Mesothelial cell of epicardium (in vitro differentiated cells): ENCODE results near the gene SETDB1. TPM values are rescaled to one million over a fixed set of nuclear protein-coding genes. Genes with fewer than 3 reads are reported as not detected.

ENCODE experiments used
- DNase-seq, 2 experiments: peaks; one replicate each; pipeline ENCODE4 v3.0.0; 2021; ENCODE audit warnings: low spot score in 2 of 2; ENCODE audit not compliant: unreplicated experiment in 2 of 2
- H3K27ac Mint-ChIP-seq: 2 replicates; pipeline ENCODE4 v1.8.0; 2021; ENCODE audit warnings: mixed read lengths
- H3K27me3 Mint-ChIP-seq: 2 replicates; pipeline ENCODE4 v1.8.0; 2021; ENCODE audit warnings: low read depth, mixed read lengths
- H3K36me3 Mint-ChIP-seq: 2 replicates; pipeline ENCODE4 v1.8.0; 2021; ENCODE audit warnings: mixed read lengths
- H3K4me1 Mint-ChIP-seq: 2 replicates; pipeline ENCODE4 v1.8.0; 2021; ENCODE audit warnings: mixed read lengths
- H3K4me3 Mint-ChIP-seq: 2 replicates; pipeline ENCODE4 v1.8.0; 2021; ENCODE audit warnings: mild to moderate bottlenecking, moderate library complexity, mixed read lengths
- H3K9me3 Mint-ChIP-seq: 2 replicates; pipeline ENCODE4 v1.8.0; 2021; ENCODE audit warnings: mixed read lengths
- total RNA-seq: library from RNA; stranded (reverse); gene quantifications from 3 replicates; pipeline ENCODE4 v1.2.1, GENCODE V29; 2021
- TF ChIP-seq, protein P1 (sequence below): fragments of 200-600 bp; sonication (generic); IDR thresholded peaks from one replicate; pipeline ENCODE4 v1.5.0; 2021; ENCODE audit warnings: antibody characterized with exemption; ENCODE audit not compliant: unreplicated experiment

Gene SETDB1
- total RNA-seq, 1 donor from 2014 or later: 101 TPM

DNA sequence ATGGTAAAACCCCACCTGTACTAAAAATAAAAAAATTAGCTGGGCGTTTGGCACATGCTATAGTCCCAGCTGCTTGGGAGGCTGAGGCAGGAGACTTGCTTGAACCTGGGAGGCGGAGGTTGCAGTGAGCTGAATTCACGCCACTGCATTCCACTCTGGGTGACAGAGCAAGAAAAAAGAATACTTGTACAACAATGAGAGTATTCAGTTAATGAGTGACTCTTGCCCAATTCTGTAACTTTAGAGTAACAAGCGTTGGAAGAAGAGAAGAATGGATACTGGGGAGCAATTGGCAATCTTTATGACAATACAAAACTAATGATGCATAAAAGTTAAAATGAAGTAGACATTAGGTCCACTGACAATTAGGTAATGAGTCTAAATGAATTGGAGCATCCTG, 66.5 kb downstream of the SETDB1 start:
- DNase-seq: no peak
- Mint-ChIP-seq H3K27me3 (no peaks in the 10 kb centered on the region), H3K27ac (no peak overlapping the region), H3K36me3 (no peaks in the 10 kb centered on the region), H3K9me3 (no peaks in the 10 kb centered on the region), H3K4me3 (no peak overlapping the region), H3K4me1 (no peaks in the 10 kb centered on the region)
- TF ChIP-seq, protein P1, sequence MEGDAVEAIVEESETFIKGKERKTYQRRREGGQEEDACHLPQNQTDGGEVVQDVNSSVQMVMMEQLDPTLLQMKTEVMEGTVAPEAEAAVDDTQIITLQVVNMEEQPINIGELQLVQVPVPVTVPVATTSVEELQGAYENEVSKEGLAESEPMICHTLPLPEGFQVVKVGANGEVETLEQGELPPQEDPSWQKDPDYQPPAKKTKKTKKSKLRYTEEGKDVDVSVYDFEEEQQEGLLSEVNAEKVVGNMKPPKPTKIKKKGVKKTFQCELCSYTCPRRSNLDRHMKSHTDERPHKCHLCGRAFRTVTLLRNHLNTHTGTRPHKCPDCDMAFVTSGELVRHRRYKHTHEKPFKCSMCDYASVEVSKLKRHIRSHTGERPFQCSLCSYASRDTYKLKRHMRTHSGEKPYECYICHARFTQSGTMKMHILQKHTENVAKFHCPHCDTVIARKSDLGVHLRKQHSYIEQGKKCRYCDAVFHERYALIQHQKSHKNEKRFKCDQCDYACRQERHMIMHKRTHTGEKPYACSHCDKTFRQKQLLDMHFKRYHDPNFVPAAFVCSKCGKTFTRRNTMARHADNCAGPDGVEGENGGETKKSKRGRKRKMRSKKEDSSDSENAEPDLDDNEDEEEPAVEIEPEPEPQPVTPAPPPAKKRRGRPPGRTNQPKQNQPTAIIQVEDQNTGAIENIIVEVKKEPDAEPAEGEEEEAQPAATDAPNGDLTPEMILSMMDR: no peak

DNA sequence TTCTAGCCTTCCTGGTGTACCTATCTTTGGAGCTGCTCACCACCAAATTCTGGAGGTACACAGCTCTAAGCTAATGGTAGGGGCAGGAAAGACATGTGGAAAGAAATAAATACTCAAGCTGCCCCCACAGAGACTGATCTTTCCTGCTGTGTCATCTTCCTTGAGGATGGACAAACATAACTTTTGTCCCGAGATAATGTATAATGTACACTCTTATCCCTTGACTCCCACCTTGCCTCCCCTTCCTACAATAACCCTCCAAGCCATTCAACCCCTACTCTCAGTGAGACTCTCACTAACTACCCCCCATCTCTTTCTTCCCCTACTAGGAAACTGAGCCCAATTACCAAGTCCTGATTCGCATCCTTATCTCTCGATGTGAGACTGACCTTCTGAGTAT, 68.1 kb downstream of the SETDB1 start:
- Mint-ChIP-seq H3K4me1 (no peaks in the 10 kb centered on the region), H3K36me3 (peaks cover 4% of the 10 kb centered on the region), H3K27me3 (no peaks in the 10 kb centered on the region), H3K9me3 (no peaks in the 10 kb centered on the region), H3K27ac (peak overlapping the region; percentile 15), H3K4me3 (no peak overlapping the region)
- TF ChIP-seq, protein P1: no peak
- DNase-seq: no peak

DNA sequence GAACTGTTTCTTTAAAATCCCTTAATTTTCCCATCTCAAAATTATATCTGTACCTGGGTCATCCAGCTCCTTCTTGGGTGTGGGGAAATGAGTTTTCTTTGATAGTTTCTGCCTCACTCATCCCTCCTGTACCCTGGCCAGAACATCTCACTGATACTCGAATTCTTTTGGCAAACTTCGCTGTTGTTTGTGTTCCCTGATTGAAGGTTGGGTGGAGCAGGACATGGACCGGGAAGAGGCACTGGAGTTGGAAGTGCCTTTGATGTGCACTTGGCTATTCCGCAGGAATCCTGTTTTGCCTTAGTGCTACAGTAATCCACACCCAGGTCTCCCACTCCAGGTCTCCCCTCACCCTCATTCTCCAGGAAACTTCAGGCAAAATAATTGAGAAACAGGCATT, 69.3 kb downstream of the SETDB1 start:
- Mint-ChIP-seq H3K4me3 (no peak overlapping the region), H3K9me3 (no peaks in the 10 kb centered on the region), H3K4me1 (no peaks in the 10 kb centered on the region), H3K27me3 (no peaks in the 10 kb centered on the region), H3K36me3 (peaks cover 7% of the 10 kb centered on the region), H3K27ac (no peak overlapping the region)
- no peak for DNase-seq
- TF ChIP-seq, protein P1: no peak

DNA sequence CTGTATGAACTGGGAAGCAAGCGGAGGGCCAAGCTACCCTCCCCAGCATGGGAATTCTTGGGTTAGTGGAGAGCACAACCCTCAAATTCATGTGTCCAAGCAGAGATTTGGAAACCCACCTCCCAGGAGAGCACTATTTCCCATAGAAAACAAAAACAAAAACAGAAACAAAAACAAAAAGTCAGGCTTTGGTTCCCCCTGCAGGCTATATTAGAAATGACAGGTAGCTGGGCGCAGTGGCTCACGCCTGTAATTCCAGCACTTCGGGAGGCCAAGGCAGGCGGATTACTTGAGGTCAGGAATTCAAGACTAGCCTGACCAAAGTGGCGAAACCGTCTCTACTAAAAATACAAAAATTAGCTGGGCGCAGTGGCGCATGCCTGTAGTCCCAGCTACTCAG, 69.7 kb downstream of the SETDB1 start:
- Mint-ChIP-seq H3K4me3 (no peak overlapping the region), H3K36me3 (peaks cover 11% of the 10 kb centered on the region), H3K9me3 (no peaks in the 10 kb centered on the region), H3K27ac (no peak overlapping the region), H3K27me3 (no peaks in the 10 kb centered on the region), H3K4me1 (no peaks in the 10 kb centered on the region)
- TF ChIP-seq, protein P1: peak; percentile 91
- DNase-seq: no peak

DNA sequence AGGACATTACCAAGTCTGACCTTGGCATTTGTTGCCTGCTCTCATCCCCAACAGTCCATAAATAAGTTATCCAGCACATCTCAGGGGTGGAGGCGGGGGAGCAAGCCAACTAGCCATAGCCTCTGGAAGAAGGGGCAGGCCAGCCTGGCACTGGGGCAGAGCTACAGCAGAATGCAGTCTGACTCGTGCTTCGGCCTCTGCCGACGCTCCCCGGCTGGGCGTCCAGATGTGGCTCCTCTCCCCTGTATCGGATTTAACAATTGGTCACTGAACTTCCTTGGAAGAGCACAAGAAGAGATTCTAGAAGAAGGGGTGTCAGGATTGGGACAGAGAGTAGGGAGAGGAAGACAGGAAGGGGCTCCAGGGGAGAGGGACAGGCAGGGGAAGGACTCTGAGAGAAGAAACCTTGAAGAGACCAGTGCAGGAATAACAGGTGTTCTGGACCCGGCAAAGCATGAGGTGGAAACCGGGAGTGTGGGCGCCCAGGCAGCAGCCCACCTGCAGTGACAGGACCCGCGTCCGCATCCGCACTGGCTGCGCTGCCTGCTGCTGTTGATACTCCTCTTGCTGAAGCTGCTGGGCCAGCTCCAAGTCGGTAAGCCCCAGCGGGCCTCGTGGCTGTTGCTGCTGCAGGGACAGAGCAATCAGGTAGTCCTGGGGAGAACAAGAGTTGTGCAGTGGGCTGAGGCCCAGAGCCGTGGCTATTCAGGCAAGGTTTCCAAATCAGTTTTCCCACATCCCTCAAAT, 71.1 kb downstream of the SETDB1 start:
- DNase-seq: no peak
- no peaks in the 10 kb centered on the region for H3K9me3 Mint-ChIP-seq
- H3K27ac Mint-ChIP-seq: no peak overlapping the region
- TF ChIP-seq, protein P1: no peak
- H3K4me1 Mint-ChIP-seq: no peaks in the 10 kb centered on the region
- H3K27me3 Mint-ChIP-seq: no peaks in the 10 kb centered on the region
- H3K4me3 Mint-ChIP-seq: no peak overlapping the region
- H3K36me3 Mint-ChIP-seq: peaks cover 21% of the 10 kb centered on the region
